Parathyroid adenoma (tissue), 2 donors: Measurements from ENCODE around the gene XIRP1.
"Not testable (repeated sequence)": the region's sequence is repeated elsewhere in the genome, so short reads cannot be mapped to it uniquely, and the experiment has no call there.

Source experiments
- H2AFZ ChIP-seq: fragments of 300-600 bp; sonication (generic); one replicate; pipeline ENCODE4 v1.7.0; 2017; ENCODE audit warnings: antibody characterized with exemption, mild to moderate bottlenecking
- H3K27ac ChIP-seq: fragments of 300-600 bp; sonication (generic); one replicate; pipeline ENCODE4 v1.7.0; 2017
- H3K27me3 ChIP-seq: fragments of 300-600 bp; sonication (generic); one replicate; pipeline ENCODE4 v1.7.0; 2017; ENCODE audit warnings: low read length; ENCODE audit not compliant: control insufficient read depth, insufficient read depth
- H3K36me3 ChIP-seq: fragments of 300-600 bp; sonication (generic); one replicate; pipeline ENCODE4 v1.7.0; 2017; ENCODE audit warnings: low read length; ENCODE audit not compliant: control insufficient read depth, insufficient read depth
- H3K4me1 ChIP-seq: fragments of 300-600 bp; sonication (generic); one replicate; pipeline ENCODE4 v1.7.0; 2017; ENCODE audit warnings: control low read depth
- H3K4me2 ChIP-seq: fragments of 300-600 bp; sonication (generic); one replicate; pipeline ENCODE4 v1.7.0; 2017; ENCODE audit warnings: low read length
- H3K4me3 ChIP-seq: fragments of 300-600 bp; sonication (generic); one replicate; pipeline ENCODE4 v1.7.0; 2017; ENCODE audit warnings: low read depth, low read length
- H3K79me2 ChIP-seq: fragments of 300-600 bp; sonication (generic); one replicate; pipeline ENCODE4 v1.7.0; 2017; ENCODE audit warnings: control low read depth
- H3K9ac ChIP-seq: fragments of 300-600 bp; sonication (generic); one replicate; pipeline ENCODE4 v1.7.0; 2017; ENCODE audit warnings: mild to moderate bottlenecking
- H3K9me3 ChIP-seq: fragments of 300-600 bp; sonication (generic); one replicate; pipeline ENCODE4 v1.7.0; 2017; ENCODE audit warnings: low read length; ENCODE audit not compliant: control insufficient read depth
- TF ChIP-seq, protein P1 (sequence below): fragments of 300-600 bp; sonication (generic); IDR thresholded peaks from one replicate; pipeline ENCODE4 v1.7.0; 2017; ENCODE audit warnings: antibody characterized with exemption, mild to moderate bottlenecking
- donor health status: primary hyperparathyroidism.

Gene XIRP1

DNA sequence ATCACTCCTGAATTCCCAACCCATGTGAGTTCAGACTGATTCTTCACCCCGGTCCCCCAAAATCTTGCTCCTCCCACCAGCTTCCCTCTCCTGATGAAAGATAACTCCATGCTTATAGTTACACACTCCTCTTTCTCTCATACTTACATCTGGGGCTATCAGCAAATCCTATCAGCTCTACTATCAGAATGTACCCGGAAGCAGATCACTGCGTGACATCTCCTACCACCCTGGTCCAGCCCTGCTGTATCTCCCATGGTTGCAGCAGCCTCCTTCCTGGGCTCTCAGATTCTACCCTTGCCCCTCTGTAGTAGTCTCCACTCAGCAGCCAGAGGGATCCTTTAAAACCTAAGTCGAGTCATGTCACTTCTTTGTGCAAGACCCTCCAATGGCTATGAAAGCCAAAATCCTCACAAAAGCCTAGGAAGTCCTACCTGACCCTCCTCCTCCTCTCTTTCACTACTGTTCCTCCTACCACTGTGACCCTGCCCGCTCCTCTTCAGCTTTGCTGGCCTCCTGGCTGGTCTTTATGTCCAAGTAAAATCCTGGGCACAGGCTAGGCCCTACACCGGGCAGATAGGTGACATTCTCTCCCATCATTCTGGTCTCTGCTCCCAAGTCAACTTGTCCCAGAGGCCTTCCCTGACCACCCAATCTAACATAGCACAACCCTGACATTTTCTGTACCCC lies 16.2 kb downstream of the XIRP1 start:
- no peak overlapping the region for H3K9ac ChIP-seq
- H3K27ac ChIP-seq, result peak overlapping the region; percentile 91
- H3K79me2 ChIP-seq, result no peaks in the 10 kb centered on the region
- no peak overlapping the region for H3K4me3 ChIP-seq
- peak overlapping the region; percentile 19 for H2AFZ ChIP-seq
- H3K27me3 ChIP-seq, result no peaks in the 10 kb centered on the region
- TF ChIP-seq, protein P1, sequence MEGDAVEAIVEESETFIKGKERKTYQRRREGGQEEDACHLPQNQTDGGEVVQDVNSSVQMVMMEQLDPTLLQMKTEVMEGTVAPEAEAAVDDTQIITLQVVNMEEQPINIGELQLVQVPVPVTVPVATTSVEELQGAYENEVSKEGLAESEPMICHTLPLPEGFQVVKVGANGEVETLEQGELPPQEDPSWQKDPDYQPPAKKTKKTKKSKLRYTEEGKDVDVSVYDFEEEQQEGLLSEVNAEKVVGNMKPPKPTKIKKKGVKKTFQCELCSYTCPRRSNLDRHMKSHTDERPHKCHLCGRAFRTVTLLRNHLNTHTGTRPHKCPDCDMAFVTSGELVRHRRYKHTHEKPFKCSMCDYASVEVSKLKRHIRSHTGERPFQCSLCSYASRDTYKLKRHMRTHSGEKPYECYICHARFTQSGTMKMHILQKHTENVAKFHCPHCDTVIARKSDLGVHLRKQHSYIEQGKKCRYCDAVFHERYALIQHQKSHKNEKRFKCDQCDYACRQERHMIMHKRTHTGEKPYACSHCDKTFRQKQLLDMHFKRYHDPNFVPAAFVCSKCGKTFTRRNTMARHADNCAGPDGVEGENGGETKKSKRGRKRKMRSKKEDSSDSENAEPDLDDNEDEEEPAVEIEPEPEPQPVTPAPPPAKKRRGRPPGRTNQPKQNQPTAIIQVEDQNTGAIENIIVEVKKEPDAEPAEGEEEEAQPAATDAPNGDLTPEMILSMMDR, result no peak
- H3K36me3 ChIP-seq, result no peaks in the 10 kb centered on the region
- H3K4me1 ChIP-seq, result peaks cover 35% of the 10 kb centered on the region
- H3K9me3 ChIP-seq, result no peaks in the 10 kb centered on the region
- H3K4me2 ChIP-seq, result no peak overlapping the region

DNA sequence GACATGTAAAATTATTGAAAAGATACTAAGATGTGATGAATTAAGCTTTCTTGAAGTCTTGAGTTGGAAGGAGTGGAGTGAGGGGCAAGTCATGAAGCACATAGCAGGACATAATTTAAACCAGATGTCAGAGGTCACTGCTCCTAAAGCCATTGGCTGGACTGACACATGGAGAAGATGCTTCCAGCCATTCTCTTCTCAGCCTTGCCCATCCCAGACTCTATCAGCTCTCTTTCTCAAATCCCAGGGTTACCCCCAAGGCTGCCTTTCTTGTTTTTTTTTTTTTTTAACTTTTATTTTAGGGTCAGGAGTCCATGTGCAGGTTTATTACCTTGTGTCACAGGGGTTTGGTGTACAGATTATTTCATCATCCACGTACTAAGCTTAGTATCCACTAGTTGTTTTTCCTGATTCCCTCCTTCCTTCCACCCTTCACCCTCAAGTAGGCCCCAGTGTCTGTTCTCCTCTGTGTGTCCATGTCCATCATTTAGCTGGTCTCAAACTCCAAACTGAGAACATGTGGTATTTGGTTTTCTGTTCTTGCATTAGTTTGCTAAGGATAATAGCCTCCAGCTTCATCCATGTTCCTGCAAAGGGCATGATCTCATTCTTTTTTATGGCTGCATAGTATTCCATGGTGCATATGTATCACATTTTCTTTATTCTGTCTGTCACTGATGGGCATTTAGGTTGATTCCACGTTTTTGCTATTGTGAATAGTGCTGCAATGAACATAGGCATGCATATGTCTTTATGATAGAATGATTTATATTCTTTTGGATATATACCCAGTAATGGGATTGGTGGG lies 18.9 kb downstream of the XIRP1 start:
- Histone ChIP-seq H3K4me1 (peaks cover 14% of the 10 kb centered on the region), H3K27me3 (no peaks in the 10 kb centered on the region), H3K4me3 (no peak overlapping the region), H3K36me3 (no peaks in the 10 kb centered on the region), H3K27ac (no peak overlapping the region), H2AFZ (no peak overlapping the region), H3K9ac (no peak overlapping the region), H3K9me3 (no peaks in the 10 kb centered on the region), H3K79me2 (no peaks in the 10 kb centered on the region), H3K4me2 (no peak overlapping the region)
- TF ChIP-seq, protein P1, result no peak

DNA sequence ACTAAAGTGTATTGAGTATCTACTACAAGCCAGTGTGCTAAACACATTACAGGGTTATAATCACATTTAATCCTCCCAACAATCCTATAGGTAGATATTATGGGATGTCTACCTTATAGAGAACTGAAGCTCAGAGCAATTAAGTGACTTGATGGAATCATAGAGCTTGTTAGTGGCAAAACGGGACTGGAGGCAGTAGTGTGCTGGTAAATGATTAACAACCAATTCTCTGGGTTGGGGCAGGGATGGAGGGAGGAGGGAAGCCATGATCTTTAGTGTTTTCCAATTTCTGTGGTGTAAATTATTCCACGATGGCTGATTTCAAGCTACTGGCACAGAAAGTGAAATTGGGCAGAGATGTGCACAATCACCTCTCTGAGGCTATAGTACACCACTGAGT lies 20.5 kb downstream of the XIRP1 start:
- Histone ChIP-seq H3K9me3 (no peaks in the 10 kb centered on the region), H3K27ac (no peak overlapping the region), H3K9ac (no peak overlapping the region), H3K4me1 (peaks cover 7% of the 10 kb centered on the region), H3K79me2 (no peaks in the 10 kb centered on the region), H3K4me2 (no peak overlapping the region), H2AFZ (no peak overlapping the region), H3K27me3 (no peaks in the 10 kb centered on the region), H3K4me3 (no peak overlapping the region), H3K36me3 (no peaks in the 10 kb centered on the region)
- TF ChIP-seq, protein P1, result no peak

DNA sequence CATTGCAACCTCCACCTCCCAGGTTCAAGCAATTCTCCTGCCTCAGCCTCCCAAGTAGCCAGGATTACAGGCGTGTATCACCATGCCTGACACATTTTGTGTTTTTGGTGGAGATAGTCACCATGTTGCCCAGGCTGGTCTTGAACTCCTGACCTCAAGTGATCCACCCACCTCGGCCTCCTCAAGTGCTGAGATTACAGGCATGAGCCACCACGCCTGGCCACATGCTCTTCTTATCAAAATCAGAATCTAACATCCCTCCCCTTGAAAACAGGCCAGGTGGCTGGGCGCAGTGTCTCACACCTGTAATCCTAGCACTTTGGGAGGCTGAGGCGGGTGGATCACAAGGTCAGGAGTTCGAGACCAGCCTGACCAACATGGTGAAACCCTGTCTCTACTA lies 21.5 kb downstream of the XIRP1 start:
- H3K27me3 ChIP-seq, H2AFZ ChIP-seq, H3K79me2 ChIP-seq: not testable (repeated sequence)

DNA sequence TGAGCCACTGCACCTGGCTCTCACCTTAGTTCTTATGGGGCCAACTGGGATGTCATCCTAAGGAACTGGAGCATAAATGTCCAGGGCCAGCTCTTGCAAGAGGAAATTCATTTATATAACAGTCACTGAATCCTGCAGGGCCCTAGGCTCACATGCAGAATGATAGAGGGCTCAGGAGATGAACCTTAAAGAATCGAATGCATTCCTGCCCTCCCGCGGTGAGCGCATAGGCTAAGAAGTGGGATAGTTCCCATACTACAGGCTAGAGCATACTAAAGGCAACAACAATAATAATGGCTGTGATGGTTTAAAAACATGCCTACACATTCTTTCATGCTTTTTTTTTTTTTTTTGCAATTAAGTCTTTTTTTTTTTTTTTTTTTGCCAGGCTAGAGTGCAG lies 21.9 kb downstream of the XIRP1 start:
- Histone ChIP-seq H3K9ac (no peak overlapping the region), H3K4me2 (no peak overlapping the region), H3K36me3 (no peaks in the 10 kb centered on the region), H3K4me3 (no peak overlapping the region), H3K4me1 (no peaks in the 10 kb centered on the region), H2AFZ (no peak overlapping the region), H3K79me2 (no peaks in the 10 kb centered on the region), H3K9me3 (no peaks in the 10 kb centered on the region), H3K27ac (no peak overlapping the region), H3K27me3 (no peaks in the 10 kb centered on the region)
- TF ChIP-seq, protein P1, result no peak

More for the DNA sequence above, 21.5 kb downstream of the XIRP1 start:
- H3K9ac ChIP-seq, H3K4me1 ChIP-seq, H3K36me3 ChIP-seq, H3K4me2 ChIP-seq, H3K4me3 ChIP-seq, H3K9me3 ChIP-seq, H3K27ac ChIP-seq: not testable (repeated sequence)
